HK-2 (cell line): Measurements from ENCODE around the gene HIVEP3.

Experiments
- DNase-seq: peaks from one replicate; pipeline ENCODE4 v3.0.0-alpha.2; 2018; ENCODE audit not compliant: unreplicated experiment

The HIVEP3 gene

GRCh38 chr1:41762251-41762650 lies 156.5 kb downstream of the HIVEP3 start:
- no peak for DNase-seq

GRCh38 chr1:41758904-41759548 lies 159.7 kb downstream of the HIVEP3 start:
- DNase-seq: no peak

- no peak for DNase-seq
Observed at GRCh38 chr1:41758500-41758899, 160.2 kb downstream of the HIVEP3 start.

- no peak for DNase-seq
Observed at GRCh38 chr1:41754540-41754939, 164.2 kb downstream of the HIVEP3 start.

- no peak for DNase-seq
Observed at GRCh38 chr1:41752514-41753170, 166.1 kb downstream of the HIVEP3 start.

- DNase-seq: peak; percentile 57
Observed at GRCh38 chr1:41751804-41752513, 166.8 kb downstream of the HIVEP3 start.

- DNase-seq: no peak
Observed at GRCh38 chr1:41749991-41750745, 168.6 kb downstream of the HIVEP3 start.

GRCh38 chr1:41745022-41745421 lies 173.7 kb downstream of the HIVEP3 start:
- no peak for DNase-seq

GRCh38 chr1:41743366-41743765 lies 175.4 kb downstream of the HIVEP3 start:
- DNase-seq: no peak

GRCh38 chr1:41742219-41742618 lies 176.5 kb downstream of the HIVEP3 start:
- peak; percentile 52 for DNase-seq

- no peak for DNase-seq
Observed at GRCh38 chr1:41741244-41741643, 177.5 kb downstream of the HIVEP3 start.

- DNase-seq: no peak
Observed at GRCh38 chr1:41740630-41741239, 178.0 kb downstream of the HIVEP3 start.

GRCh38 chr1:41740058-41740457 lies 178.7 kb downstream of the HIVEP3 start:
- DNase-seq: no peak

- peak; percentile 77 for DNase-seq
Observed at GRCh38 chr1:41739061-41739955, 179.4 kb downstream of the HIVEP3 start.

GRCh38 chr1:41738475-41738874 lies 180.2 kb downstream of the HIVEP3 start:
- DNase-seq: no peak

GRCh38 chr1:41738006-41738405 lies 180.7 kb downstream of the HIVEP3 start:
- no peak for DNase-seq

GRCh38 chr1:41735631-41736260 lies 183.0 kb downstream of the HIVEP3 start:
- DNase-seq: no peak

- DNase-seq: no peak
Observed at GRCh38 chr1:41735139-41735538, 183.6 kb downstream of the HIVEP3 start.

GRCh38 chr1:41734201-41734970 lies 184.3 kb downstream of the HIVEP3 start:
- DNase-seq: no peak

GRCh38 chr1:41733725-41734124 lies 185.0 kb downstream of the HIVEP3 start:
- DNase-seq: no peak
